IMR-90 (cell line): ENCODE data around the gene C6orf120.

Source experiments
- POLR2A ChIP-seq: IDR thresholded peaks from 2 replicates; pipeline ENCODE4 v1.6.1; 2012; ENCODE audit warnings: mild to moderate bottlenecking, low read depth, low read length
- TF ChIP-seq, protein P1 (sequence below): fragments of 150-350 bp; IDR thresholded peaks from 2 replicates; pipeline ENCODE4 v1.6.1; 2017; ENCODE audit warnings: mild to moderate bottlenecking, antibody characterized with exemption, low read length, low read depth
- TF ChIP-seq, protein P2 (sequence below): conservative IDR thresholded peaks from 2 replicates; pipeline ENCODE4 v1.5.1; 2012; ENCODE audit warnings: mild to moderate bottlenecking, low read depth, low read length, improper control_type of control experiment

DNA sequence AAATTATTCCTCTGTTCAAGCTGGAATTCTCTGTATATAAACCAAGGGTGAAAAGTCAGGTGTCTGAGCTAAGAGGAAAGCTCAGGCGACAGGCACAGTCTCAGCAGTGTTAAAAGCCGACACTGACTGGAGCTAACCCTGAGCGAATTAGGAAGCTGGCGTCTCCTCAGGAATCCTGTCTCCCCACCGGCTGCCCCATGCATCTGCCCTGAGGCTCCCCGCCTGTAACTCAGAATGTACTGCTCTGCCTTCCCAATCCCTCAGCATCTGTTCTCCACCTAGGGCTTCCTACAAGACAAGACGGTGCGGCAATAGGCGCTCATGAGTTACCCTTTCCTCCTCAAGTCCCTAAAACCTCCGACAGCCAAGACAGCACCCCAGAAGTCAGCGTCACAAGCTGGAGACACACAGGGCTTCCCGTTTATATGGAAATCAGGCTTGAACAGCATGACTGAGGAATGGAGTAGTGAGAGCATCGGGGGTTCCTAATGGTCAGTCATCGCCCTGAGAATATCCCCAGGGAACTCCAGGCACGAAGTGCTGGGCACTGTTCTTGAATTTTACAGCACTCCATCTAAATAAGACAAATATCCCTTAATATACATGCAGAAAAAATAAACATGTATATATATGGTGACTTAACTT lies 33.6 kb upstream of the C6orf120 start:
- TF ChIP-seq, protein P1, sequence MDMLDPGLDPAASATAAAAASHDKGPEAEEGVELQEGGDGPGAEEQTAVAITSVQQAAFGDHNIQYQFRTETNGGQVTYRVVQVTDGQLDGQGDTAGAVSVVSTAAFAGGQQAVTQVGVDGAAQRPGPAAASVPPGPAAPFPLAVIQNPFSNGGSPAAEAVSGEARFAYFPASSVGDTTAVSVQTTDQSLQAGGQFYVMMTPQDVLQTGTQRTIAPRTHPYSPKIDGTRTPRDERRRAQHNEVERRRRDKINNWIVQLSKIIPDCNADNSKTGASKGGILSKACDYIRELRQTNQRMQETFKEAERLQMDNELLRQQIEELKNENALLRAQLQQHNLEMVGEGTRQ = no peak
- TF ChIP-seq, protein P2, sequence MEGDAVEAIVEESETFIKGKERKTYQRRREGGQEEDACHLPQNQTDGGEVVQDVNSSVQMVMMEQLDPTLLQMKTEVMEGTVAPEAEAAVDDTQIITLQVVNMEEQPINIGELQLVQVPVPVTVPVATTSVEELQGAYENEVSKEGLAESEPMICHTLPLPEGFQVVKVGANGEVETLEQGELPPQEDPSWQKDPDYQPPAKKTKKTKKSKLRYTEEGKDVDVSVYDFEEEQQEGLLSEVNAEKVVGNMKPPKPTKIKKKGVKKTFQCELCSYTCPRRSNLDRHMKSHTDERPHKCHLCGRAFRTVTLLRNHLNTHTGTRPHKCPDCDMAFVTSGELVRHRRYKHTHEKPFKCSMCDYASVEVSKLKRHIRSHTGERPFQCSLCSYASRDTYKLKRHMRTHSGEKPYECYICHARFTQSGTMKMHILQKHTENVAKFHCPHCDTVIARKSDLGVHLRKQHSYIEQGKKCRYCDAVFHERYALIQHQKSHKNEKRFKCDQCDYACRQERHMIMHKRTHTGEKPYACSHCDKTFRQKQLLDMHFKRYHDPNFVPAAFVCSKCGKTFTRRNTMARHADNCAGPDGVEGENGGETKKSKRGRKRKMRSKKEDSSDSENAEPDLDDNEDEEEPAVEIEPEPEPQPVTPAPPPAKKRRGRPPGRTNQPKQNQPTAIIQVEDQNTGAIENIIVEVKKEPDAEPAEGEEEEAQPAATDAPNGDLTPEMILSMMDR = no peak
- TF ChIP-seq POLR2A = no peak
